Neural progenitor cell (in vitro differentiated cells): Measurements from ENCODE around the gene CDH13.

Experiments used
- EZH2 ChIP-seq: fragments of 200-600 bp; sonication (generic); IDR thresholded peaks from 2 replicates; pipeline ENCODE4 v1.6.1; 2017; ENCODE audit warnings: antibody characterized with exemption, mild to moderate bottlenecking, moderate library complexity
- EZH2phosphoT487 ChIP-seq: fragments of 200-600 bp; sonication (generic); IDR thresholded peaks from 2 replicates; pipeline ENCODE4 v1.6.1; 2017; ENCODE audit warnings: antibody characterized with exemption
- TF ChIP-seq, protein P1 (sequence below): fragments of 200-600 bp; sonication (generic); IDR thresholded peaks from 2 replicates; pipeline ENCODE4 v1.5.1; 2017; ENCODE audit warnings: antibody characterized with exemption, mild to moderate bottlenecking

DNA sequence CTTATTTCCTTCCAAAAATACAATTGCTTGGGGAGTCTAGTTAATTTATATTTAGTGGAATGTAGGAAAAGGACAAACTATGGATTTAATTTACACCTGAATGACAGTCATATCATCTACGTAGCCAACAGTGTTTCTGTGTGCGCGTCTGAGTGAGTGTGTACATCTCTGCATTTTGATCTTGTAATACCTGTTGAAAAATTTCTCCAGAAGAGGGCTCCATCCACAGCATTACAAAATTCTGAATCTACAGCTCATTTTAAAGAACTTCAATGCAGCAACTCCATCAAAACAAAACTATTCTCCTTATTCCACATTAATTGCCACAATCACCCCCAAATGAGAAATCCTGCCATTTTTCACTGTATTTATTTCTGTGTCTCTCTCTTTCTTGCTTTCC, 3.9 kb downstream of the CDH13 start:
- TF ChIP-seq, protein P1, sequence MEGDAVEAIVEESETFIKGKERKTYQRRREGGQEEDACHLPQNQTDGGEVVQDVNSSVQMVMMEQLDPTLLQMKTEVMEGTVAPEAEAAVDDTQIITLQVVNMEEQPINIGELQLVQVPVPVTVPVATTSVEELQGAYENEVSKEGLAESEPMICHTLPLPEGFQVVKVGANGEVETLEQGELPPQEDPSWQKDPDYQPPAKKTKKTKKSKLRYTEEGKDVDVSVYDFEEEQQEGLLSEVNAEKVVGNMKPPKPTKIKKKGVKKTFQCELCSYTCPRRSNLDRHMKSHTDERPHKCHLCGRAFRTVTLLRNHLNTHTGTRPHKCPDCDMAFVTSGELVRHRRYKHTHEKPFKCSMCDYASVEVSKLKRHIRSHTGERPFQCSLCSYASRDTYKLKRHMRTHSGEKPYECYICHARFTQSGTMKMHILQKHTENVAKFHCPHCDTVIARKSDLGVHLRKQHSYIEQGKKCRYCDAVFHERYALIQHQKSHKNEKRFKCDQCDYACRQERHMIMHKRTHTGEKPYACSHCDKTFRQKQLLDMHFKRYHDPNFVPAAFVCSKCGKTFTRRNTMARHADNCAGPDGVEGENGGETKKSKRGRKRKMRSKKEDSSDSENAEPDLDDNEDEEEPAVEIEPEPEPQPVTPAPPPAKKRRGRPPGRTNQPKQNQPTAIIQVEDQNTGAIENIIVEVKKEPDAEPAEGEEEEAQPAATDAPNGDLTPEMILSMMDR = no peak
- no peak for TF ChIP-seq EZH2phosphoT487
- no peak for TF ChIP-seq EZH2
